WTC11 (cell line): ENCODE measurements around the gene TMEM81. TPM values are rescaled to one million over a fixed set of nuclear protein-coding genes. Genes with fewer than 3 reads are reported as not detected.

Experiments
- ATAC-seq: fragments of 200-7000 bp; cut with Tn5 transposase; 2 replicates; pipeline ENCODE4 v1.10.0; 2021; ENCODE audit warnings: mild to moderate bottlenecking, moderate library complexity
- CTCF ChIA-PET: fragments of 300-600 bp; sonication (Branson Sonifier 250); formaldehyde crosslinking; loops from one replicate; lab custom pipeline; 2021; ENCODE audit warnings: antibody characterized with exemption; lab: Charles Lee
- POLR2A ChIA-PET: fragments of 350-600 bp; sonication (Branson Sonifier 250); formaldehyde crosslinking; loops from one replicate; lab custom pipeline; 2021; ENCODE audit warnings: antibody characterized with exemption; lab: Charles Lee
- DNase-seq: peaks from one replicate; pipeline ENCODE4 v3.0.0; 2021; ENCODE audit warnings: low spot score
- H3K27ac Mint-ChIP-seq: 2 replicates; pipeline ENCODE4 v1.8.0; 2021; ENCODE audit warnings: mixed read lengths
- H3K27me3 Mint-ChIP-seq: 2 replicates; pipeline ENCODE4 v1.8.0; 2021; ENCODE audit warnings: low read depth, mild to moderate bottlenecking, moderate library complexity, mixed read lengths
- H3K36me3 Mint-ChIP-seq: 2 replicates; pipeline ENCODE4 v1.8.0; 2021; ENCODE audit warnings: mixed read lengths
- H3K4me1 Mint-ChIP-seq: 2 replicates; pipeline ENCODE4 v1.8.0; 2022; ENCODE audit warnings: mixed read lengths
- H3K4me3 Mint-ChIP-seq: 2 replicates; pipeline ENCODE4 v1.8.0; 2021; ENCODE audit warnings: mild to moderate bottlenecking, moderate library complexity, mixed read lengths
- H3K9me3 Mint-ChIP-seq: 2 replicates; pipeline ENCODE4 v1.8.0; 2021; ENCODE audit warnings: mixed read lengths
- AFF4 ChIP-seq: sonication (generic); formaldehyde crosslinking; IDR thresholded peaks from 2 replicates; pipeline ENCODE4 v1.8.1; 2023; ENCODE audit warnings: mild to moderate bottlenecking, missing genetic modification reagents, borderline replicate concordance
- ARID4B ChIP-seq: sonication (generic); formaldehyde crosslinking; IDR thresholded peaks from 2 replicates; pipeline ENCODE4 v1.8.0; 2023; ENCODE audit warnings: missing genetic modification reagents, mild to moderate bottlenecking, borderline replicate concordance
- ATF6 ChIP-seq: sonication (generic); formaldehyde crosslinking; IDR thresholded peaks from 2 replicates; pipeline ENCODE4 v1.8.1; 2023; ENCODE audit warnings: mild to moderate bottlenecking, missing genetic modification reagents
- E2F5 ChIP-seq: sonication (generic); formaldehyde crosslinking; IDR thresholded peaks from 2 replicates; pipeline ENCODE4 v1.8.1; 2022; ENCODE audit warnings: mild to moderate bottlenecking, moderate library complexity, missing genetic modification reagents
- GRHL2 ChIP-seq: fragments of 250-450 bp; sonication (Bioruptor Pico); IDR thresholded peaks from 2 replicates; pipeline ENCODE4 v1.8.0; 2022; ENCODE audit warnings: mild to moderate bottlenecking, moderate library complexity; ENCODE audit not compliant: insufficient replicate concordance, severe bottlenecking
- JUN ChIP-seq: sonication (generic); formaldehyde crosslinking; IDR thresholded peaks from 2 replicates; pipeline ENCODE4 v1.8.0; 2023; ENCODE audit warnings: mild to moderate bottlenecking, missing genetic modification reagents
- NFE2L1 ChIP-seq: sonication (generic); formaldehyde crosslinking; IDR thresholded peaks from 2 replicates; pipeline ENCODE4 v1.8.1; 2023; ENCODE audit warnings: missing genetic modification reagents
- NR3C1 ChIP-seq: sonication (generic); formaldehyde crosslinking; conservative IDR thresholded peaks from 2 replicates; pipeline ENCODE4 v1.8.1; 2023; ENCODE audit warnings: low read depth, mild to moderate bottlenecking, missing genetic modification reagents
- OVOL2 ChIP-seq: fragments of 250-450 bp; sonication (Bioruptor Pico); IDR thresholded peaks from 2 replicates; pipeline ENCODE4 v1.9.0; 2021; ENCODE audit warnings: mild to moderate bottlenecking, borderline replicate concordance
- ZNF219 ChIP-seq: sonication (generic); formaldehyde crosslinking; IDR thresholded peaks from 2 replicates; pipeline ENCODE4 v1.8.0; 2023; ENCODE audit warnings: missing genetic modification reagents, mild to moderate bottlenecking, borderline replicate concordance
- ZNF263 ChIP-seq: sonication (generic); formaldehyde crosslinking; IDR thresholded peaks from 2 replicates; pipeline ENCODE4 v1.8.1; 2022; ENCODE audit warnings: low read depth, mild to moderate bottlenecking, moderate library complexity, missing genetic modification reagents
- total RNA-seq: library from RNA; stranded (reverse); gene quantifications from 3 replicates; pipeline ENCODE4 v1.2.3, GENCODE V29; 2021
- TF ChIP-seq, protein P1 (sequence below): sonication (generic); formaldehyde crosslinking; IDR thresholded peaks from 2 replicates; pipeline ENCODE4 v1.8.0; 2023; ENCODE audit warnings: missing genetic modification reagents
- TF ChIP-seq, protein P2 (sequence below): fragments of 250-450 bp; sonication (Bioruptor Pico); IDR thresholded peaks from 2 replicates; pipeline ENCODE4 v1.9.0; 2021; ENCODE audit warnings: mild to moderate bottlenecking
- TF ChIP-seq, protein P3 (sequence below): sonication (generic); formaldehyde crosslinking; IDR thresholded peaks from 2 replicates; pipeline ENCODE4 v1.8.0; 2023; ENCODE audit warnings: mild to moderate bottlenecking, missing genetic modification reagents

Gene TMEM81
- total RNA-seq, 1 experiment from 2014 or later, result 7.5 TPM

DNA sequence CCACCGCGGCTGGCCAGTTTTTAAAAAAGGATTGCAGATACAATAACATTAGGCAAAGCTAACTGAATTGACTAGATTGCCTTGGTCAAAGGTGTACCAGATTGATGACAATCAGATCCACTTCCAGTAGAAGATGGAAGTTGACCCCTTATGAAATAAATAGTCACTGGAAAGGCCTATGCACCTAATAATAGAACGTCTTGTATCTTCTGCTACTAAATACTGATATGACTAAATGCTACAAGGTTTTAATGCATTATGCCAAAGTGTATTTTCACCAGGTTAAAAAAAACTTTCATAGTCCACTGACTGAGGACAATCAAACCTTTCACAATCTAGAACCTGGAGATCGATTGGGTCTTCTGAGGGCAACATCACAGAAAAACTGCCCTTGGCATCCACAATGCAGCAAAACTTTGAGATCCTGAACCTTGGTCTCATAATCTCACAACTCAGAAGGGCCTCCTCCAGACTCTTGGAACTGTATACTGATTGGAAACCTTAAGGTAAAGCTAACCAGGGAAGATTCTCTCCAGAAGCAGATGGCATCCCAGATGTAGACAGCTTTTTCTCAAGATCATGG is 45.3 kb upstream of the TMEM81 start (continued):
- TF ChIP-seq ARID4B (CRISPR knock-in tag), result no peak
- TF ChIP-seq ZNF263, result no peak
- no peak for TF ChIP-seq ATF6 (CRISPR knock-in tag)
- no peak for TF ChIP-seq E2F5 (CRISPR knock-in tag)

DNA sequence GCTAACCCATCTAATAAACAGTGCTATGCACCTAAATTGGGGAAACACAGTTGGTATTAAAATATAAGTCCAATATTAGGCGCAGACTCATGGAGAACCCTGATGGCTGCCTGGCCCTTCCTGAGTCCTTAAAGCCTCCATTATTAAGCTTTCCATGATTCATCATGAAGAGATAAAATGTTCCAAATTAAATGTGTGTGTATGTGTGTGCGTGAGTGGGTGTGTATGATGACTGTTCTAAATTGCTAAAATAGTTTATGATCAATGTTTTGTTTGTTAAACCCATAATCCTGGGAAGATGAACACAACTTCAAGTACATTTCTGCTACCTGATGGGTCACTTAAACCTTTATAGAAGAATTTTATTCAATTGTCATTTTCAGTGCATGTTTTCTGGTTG is 43.8 kb upstream of the TMEM81 start:
- CTCF ChIA-PET, result interaction anchor here (1.1 to 1.3 kb wide), 2 partner anchors 14 to 128 kb away, joined by 4 read pairs; no protein-coding TSS in a partner anchor
- no peaks in the 10 kb centered on the region for H3K4me1 Mint-ChIP-seq
- POLR2A ChIA-PET, result no interaction called here
- no peaks in the 10 kb centered on the region for H3K27me3 Mint-ChIP-seq
- DNase-seq (no peak), ATAC-seq (no peak)
- no peaks in the 10 kb centered on the region for H3K9me3 Mint-ChIP-seq
- TF ChIP-seq GRHL2 (CRISPR knock-in tag), result no peak
- no peak for TF ChIP-seq ZNF219 (CRISPR knock-in tag)
- no peak for TF ChIP-seq NFE2L1 (CRISPR knock-in tag)
- TF ChIP-seq, protein P1, sequence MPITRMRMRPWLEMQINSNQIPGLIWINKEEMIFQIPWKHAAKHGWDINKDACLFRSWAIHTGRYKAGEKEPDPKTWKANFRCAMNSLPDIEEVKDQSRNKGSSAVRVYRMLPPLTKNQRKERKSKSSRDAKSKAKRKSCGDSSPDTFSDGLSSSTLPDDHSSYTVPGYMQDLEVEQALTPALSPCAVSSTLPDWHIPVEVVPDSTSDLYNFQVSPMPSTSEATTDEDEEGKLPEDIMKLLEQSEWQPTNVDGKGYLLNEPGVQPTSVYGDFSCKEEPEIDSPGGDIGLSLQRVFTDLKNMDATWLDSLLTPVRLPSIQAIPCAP, result no peak
- TF ChIP-seq JUN (CRISPR knock-in tag), result no peak
- TF ChIP-seq NR3C1 (CRISPR knock-in tag), result no peak
- no peak for TF ChIP-seq OVOL2 (CRISPR knock-in tag)
- TF ChIP-seq, protein P2, sequence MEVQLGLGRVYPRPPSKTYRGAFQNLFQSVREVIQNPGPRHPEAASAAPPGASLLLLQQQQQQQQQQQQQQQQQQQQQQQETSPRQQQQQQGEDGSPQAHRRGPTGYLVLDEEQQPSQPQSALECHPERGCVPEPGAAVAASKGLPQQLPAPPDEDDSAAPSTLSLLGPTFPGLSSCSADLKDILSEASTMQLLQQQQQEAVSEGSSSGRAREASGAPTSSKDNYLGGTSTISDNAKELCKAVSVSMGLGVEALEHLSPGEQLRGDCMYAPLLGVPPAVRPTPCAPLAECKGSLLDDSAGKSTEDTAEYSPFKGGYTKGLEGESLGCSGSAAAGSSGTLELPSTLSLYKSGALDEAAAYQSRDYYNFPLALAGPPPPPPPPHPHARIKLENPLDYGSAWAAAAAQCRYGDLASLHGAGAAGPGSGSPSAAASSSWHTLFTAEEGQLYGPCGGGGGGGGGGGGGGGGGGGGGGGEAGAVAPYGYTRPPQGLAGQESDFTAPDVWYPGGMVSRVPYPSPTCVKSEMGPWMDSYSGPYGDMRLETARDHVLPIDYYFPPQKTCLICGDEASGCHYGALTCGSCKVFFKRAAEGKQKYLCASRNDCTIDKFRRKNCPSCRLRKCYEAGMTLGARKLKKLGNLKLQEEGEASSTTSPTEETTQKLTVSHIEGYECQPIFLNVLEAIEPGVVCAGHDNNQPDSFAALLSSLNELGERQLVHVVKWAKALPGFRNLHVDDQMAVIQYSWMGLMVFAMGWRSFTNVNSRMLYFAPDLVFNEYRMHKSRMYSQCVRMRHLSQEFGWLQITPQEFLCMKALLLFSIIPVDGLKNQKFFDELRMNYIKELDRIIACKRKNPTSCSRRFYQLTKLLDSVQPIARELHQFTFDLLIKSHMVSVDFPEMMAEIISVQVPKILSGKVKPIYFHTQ, result no peak
- no peak for TF ChIP-seq AFF4 (CRISPR knock-in tag)
- TF ChIP-seq, protein P3, sequence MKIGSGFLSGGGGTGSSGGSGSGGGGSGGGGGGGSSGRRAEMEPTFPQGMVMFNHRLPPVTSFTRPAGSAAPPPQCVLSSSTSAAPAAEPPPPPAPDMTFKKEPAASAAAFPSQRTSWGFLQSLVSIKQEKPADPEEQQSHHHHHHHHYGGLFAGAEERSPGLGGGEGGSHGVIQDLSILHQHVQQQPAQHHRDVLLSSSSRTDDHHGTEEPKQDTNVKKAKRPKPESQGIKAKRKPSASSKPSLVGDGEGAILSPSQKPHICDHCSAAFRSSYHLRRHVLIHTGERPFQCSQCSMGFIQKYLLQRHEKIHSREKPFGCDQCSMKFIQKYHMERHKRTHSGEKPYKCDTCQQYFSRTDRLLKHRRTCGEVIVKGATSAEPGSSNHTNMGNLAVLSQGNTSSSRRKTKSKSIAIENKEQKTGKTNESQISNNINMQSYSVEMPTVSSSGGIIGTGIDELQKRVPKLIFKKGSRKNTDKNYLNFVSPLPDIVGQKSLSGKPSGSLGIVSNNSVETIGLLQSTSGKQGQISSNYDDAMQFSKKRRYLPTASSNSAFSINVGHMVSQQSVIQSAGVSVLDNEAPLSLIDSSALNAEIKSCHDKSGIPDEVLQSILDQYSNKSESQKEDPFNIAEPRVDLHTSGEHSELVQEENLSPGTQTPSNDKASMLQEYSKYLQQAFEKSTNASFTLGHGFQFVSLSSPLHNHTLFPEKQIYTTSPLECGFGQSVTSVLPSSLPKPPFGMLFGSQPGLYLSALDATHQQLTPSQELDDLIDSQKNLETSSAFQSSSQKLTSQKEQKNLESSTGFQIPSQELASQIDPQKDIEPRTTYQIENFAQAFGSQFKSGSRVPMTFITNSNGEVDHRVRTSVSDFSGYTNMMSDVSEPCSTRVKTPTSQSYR, result no peak
- no peak overlapping the region for H3K4me3 Mint-ChIP-seq
- no peak overlapping the region for H3K27ac Mint-ChIP-seq
- H3K36me3 Mint-ChIP-seq, result no peaks in the 10 kb centered on the region
